Stomach (tissue), 9 donors: ENCODE measurements around the gene MCC. TPM values are rescaled to one million over a fixed set of nuclear protein-coding genes. Genes with fewer than 3 reads are reported as not detected.

Source experiments
- DNase-seq, 2 donors: peaks; one replicate each; pipeline versions ENCODE4 v3.0.0 to v3.0.0-alpha.2; 2013 to 2019
- H3K27ac ChIP-seq, 5 donors: fragments of 200-600 bp in 4 of 5; sonication (generic) in 4 of 5; one replicate each; pipeline ENCODE4 v1.5.1; 2013 to 2019; ENCODE audit warnings: mild to moderate bottlenecking in 1 of 5, moderate library complexity in 1 of 5
- H3K27me3 ChIP-seq, 3 donors: fragments of 200-600 bp; sonication (generic); one replicate each; pipeline ENCODE4 v1.5.1; 2017 to 2019; ENCODE audit warnings: mixed run types in 1 of 3
- H3K36me3 ChIP-seq, 4 donors: fragments of 200-600 bp; sonication (generic); 1 replicate in 3 of 4; 2 replicates in 1 of 4; pipeline ENCODE4 v1.5.1; 2016 to 2019
- H3K4me1 ChIP-seq, 4 donors: fragments of 200-600 bp; sonication (generic); one replicate each; pipeline ENCODE4 v1.5.1; 2016 to 2019
- H3K4me3 ChIP-seq, 4 donors: fragments of 200-600 bp; sonication (generic) in 3 of 4; one replicate each; pipeline ENCODE4 v1.5.1; 2016 to 2019; ENCODE audit warnings: mild to moderate bottlenecking in 1 of 4
- H3K9me3 ChIP-seq, 4 donors: fragments of 200-600 bp; sonication (generic); one replicate each; pipeline ENCODE4 v1.5.1; 2016 to 2019
- EP300 ChIP-seq: sonication (generic); formaldehyde crosslinking; IDR thresholded peaks from one replicate; pipeline ENCODE4 v1.6.1; 2017; ENCODE audit warnings: antibody characterized with exemption
- POLR2A ChIP-seq, 4 donors: fragments of 450-650 bp; IDR thresholded peaks; one replicate each; pipeline ENCODE4 v1.6.1; 2016; ENCODE audit warnings: antibody characterized with exemption in 4 of 4, control low read depth in 2 of 4, mild to moderate bottlenecking in 1 of 4, moderate library complexity in 1 of 4
- POLR2AphosphoS5 ChIP-seq, 3 donors: sonication (generic); formaldehyde crosslinking; IDR thresholded peaks; one replicate each; pipeline ENCODE4 v1.6.1; 2016; ENCODE audit warnings: antibody characterized with exemption in 3 of 3
- WGBS, 5 donors: extraction: QIAGEN DNeasy Blood & Tissue Kit in 3 of 5; methylation state at CpG; one replicate each; pipeline versions ENCODE4 v1.1.5 to v1.1.7; 2013 to 2018; 5-methylcytosine and 5-hydroxymethylcytosine counted together
- intact Hi-C: fragments of 100-400 bp; cut with DNase I; formaldehyde crosslinking; loops from one replicate; pipeline ENCODE4 v1.15.1; 2023; ENCODE audit warnings: low total_unique reads
- polyA plus RNA-seq, 3 donors: library from polyadenylated mRNA; stranded (reverse); fragments of 200-250 nt; gene quantifications; one replicate each; pipeline ENCODE4 v1.2.3, GENCODE V29; 2013
- total RNA-seq, 5 donors: library from RNA; depleted of rRNA; stranded (reverse); fragments of >200 nt; gene quantifications; one replicate each; pipeline versions ENCODE4 v1.1.0 to v1.2.3, GENCODE V29; 2014 to 2016
- TF ChIP-seq, protein P1 (sequence below), 7 experiments: fragments of 450-650 bp in 4 of 7; fragments of 200-600 bp in 3 of 7; sonication (generic) in 3 of 7; IDR thresholded peaks; one replicate each; pipeline ENCODE4 v1.5.1; 2016 to 2019; ENCODE audit warnings: antibody characterized with exemption in 7 of 7, control low read depth in 2 of 7, mild to moderate bottlenecking in 1 of 7
- donor health status: healthy with polysubstance abuse.
- donor health status: Bipolar disorder and iron deficiency.
- donor health status: healthy.

The MCC gene
- total and polyA plus RNA-seq, 8 donors: 3.8 to 35.1 (median 8.9) TPM

DNA sequence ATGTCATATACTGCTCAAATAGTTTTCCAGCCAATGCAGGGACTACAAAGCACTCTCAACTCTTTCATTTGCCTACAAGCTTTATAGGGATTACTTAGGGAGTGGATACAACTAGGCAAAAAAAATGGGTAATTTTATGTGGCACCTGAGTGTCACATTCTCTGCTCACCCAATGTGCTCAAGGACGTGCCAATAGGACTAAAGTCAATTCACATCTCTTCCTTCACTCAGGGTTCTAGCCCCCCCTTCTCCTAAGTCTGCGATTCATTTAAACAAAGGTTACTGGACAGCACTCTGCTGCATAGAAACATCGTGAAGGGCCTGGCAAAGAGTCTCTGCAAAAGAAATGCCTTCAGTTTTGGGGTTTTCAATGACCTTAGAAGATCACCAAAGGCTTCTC lies 195.8 kb downstream of the MCC start:
- TF ChIP-seq, protein P1, sequence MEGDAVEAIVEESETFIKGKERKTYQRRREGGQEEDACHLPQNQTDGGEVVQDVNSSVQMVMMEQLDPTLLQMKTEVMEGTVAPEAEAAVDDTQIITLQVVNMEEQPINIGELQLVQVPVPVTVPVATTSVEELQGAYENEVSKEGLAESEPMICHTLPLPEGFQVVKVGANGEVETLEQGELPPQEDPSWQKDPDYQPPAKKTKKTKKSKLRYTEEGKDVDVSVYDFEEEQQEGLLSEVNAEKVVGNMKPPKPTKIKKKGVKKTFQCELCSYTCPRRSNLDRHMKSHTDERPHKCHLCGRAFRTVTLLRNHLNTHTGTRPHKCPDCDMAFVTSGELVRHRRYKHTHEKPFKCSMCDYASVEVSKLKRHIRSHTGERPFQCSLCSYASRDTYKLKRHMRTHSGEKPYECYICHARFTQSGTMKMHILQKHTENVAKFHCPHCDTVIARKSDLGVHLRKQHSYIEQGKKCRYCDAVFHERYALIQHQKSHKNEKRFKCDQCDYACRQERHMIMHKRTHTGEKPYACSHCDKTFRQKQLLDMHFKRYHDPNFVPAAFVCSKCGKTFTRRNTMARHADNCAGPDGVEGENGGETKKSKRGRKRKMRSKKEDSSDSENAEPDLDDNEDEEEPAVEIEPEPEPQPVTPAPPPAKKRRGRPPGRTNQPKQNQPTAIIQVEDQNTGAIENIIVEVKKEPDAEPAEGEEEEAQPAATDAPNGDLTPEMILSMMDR (IDR thresholded peaks at IDR 0.05): no peak
- no peak for TF ChIP-seq EP300
- no peak for TF ChIP-seq POLR2A (IDR thresholded peaks at IDR 0.05)
- no peak for TF ChIP-seq POLR2AphosphoS5 (IDR thresholded peaks at IDR 0.05)
- H3K4me3 ChIP-seq: peak overlapping the region in 3 of 4 donors; percentile 67 to 94 (median 68)
- H3K27ac ChIP-seq: no peak overlapping the region
- H3K36me3 ChIP-seq: no peaks in the 10 kb centered on the region
- intact Hi-C loops: no loop called here
- no peaks in the 10 kb centered on the region for H3K9me3 ChIP-seq
- H3K27me3 ChIP-seq: peaks cover 0 to 47% (median 6%) of the 10 kb centered on the region in 3 donors
- no peak for DNase-seq
- 31 to 72% (median 50%) methylated on average over 3 of the region's 3 CpGs for WGBS, 5 donors
- H3K4me1 ChIP-seq: peaks cover 6 to 40% (median 25%) of the 10 kb centered on the region in 4 donors

GRCh38 chr5:113283558-113283957 lies 204.7 kb downstream of the MCC start:
- H3K27me3 ChIP-seq: no peaks in the 10 kb centered on the region
- DNase-seq: no peak
- H3K9me3 ChIP-seq: no peaks in the 10 kb centered on the region
- no peak overlapping the region for H3K4me3 ChIP-seq
- H3K4me1 ChIP-seq: peaks cover 0 to 24% (median 3%) of the 10 kb centered on the region in 4 donors
- H3K36me3 ChIP-seq: no peaks in the 10 kb centered on the region
- no peak overlapping the region for H3K27ac ChIP-seq
- intact Hi-C loops: no loop called here
- TF ChIP-seq POLR2A (IDR thresholded peaks at IDR 0.05) (no peak), EP300 (no peak), POLR2AphosphoS5 (IDR thresholded peaks at IDR 0.05) (no peak)
- TF ChIP-seq, protein P1 (IDR thresholded peaks at IDR 0.05): no peak
- 86 to 97% (median 88%) methylated on average over 3 of the region's 3 CpGs for WGBS, 5 donors

DNA sequence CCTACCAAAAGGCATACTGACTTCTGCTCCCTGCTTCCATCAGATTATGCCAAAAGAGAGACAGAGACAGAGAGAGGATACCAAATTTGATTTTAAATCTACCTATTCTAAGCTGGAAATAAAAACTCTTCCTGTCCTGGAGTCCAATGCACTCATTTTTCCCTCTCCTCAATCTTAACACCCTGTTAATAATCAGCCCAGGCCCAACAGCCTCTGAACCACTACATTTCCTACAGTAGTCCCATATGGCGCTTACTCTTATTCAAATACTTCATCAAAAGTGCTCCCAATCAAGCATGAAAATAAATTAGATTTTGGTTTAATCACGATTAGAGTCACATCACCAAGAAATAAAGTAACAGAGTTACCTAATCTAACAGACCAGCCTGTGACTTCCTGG lies 205.8 kb downstream of the MCC start:
- Histone ChIP-seq H3K27ac (no peak overlapping the region), H3K4me3 (no peak overlapping the region), H3K27me3 (no peaks in the 10 kb centered on the region), H3K4me1 (peaks cover 0 to 24% (median 3%) of the 10 kb centered on the region in 4 donors), H3K36me3 (no peaks in the 10 kb centered on the region), H3K9me3 (no peaks in the 10 kb centered on the region)
- intact Hi-C loops: no loop called here
- TF ChIP-seq EP300: no peak
- TF ChIP-seq POLR2A (IDR thresholded peaks at IDR 0.05): no peak
- no peak for TF ChIP-seq POLR2AphosphoS5 (IDR thresholded peaks at IDR 0.05)
- TF ChIP-seq, protein P1 (IDR thresholded peaks at IDR 0.05): no peak
- 69 to 84% (median 81%) methylated on average over 2 of the region's 2 CpGs for WGBS, 5 donors
- DNase-seq: no peak

DNA sequence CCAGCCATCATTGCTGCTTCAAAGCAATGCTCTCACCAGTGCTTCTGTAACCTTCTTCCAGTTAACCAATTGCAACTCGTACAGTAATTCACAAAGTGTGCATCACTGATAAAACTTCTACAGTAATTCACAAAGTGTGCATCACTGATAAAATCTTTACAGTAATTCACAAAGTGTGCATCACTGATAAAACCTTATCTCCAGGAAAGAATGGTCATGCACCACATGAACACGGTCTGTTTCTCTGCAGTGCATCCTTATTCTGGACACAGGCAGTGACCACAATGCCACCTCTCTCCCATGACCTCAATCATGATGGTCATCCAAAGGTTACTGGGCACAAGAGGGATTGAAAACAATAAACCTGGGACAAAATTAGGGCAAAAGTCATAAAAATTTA lies 207.1 kb downstream of the MCC start:
- WGBS, 5 donors: 69 to 85% (median 79%) methylated on average over 2 of the region's 2 CpGs
- Histone ChIP-seq H3K4me3 (no peak overlapping the region), H3K9me3 (no peaks in the 10 kb centered on the region), H3K36me3 (no peaks in the 10 kb centered on the region), H3K27me3 (no peaks in the 10 kb centered on the region), H3K4me1 (peaks cover 0 to 24% (median 3%) of the 10 kb centered on the region in 4 donors), H3K27ac (no peak overlapping the region)
- intact Hi-C loops: no loop called here
- TF ChIP-seq, protein P1 (IDR thresholded peaks at IDR 0.05): no peak
- TF ChIP-seq POLR2A (IDR thresholded peaks at IDR 0.05) (no peak), POLR2AphosphoS5 (IDR thresholded peaks at IDR 0.05) (no peak), EP300 (no peak)
- no peak for DNase-seq
